Measurements from ENCODE around the gene SOD2. TPM values are rescaled to one million over a fixed set of nuclear protein-coding genes. Genes with fewer than 3 reads are reported as not detected.

Gene SOD2
- polyA plus RNA-seq, 1 donor from 2014 or later, result 137 TPM

GRCh38 chr6:159715605-159716004 is 22.6 kb upstream of the SOD2 start:
- no peaks in the 10 kb centered on the region for H3K9me2 ChIP-seq (ENCODE audit: insufficient read depth, low read length)
- H3K4me3 ChIP-seq (ENCODE audit: low read length), result no peak overlapping the region
- TF ChIP-seq SMC3 (conservative IDR thresholded peaks at IDR 0.05; ENCODE audit: poor library complexity) (no peak), MXI1 (conservative IDR thresholded peaks at IDR 0.05; ENCODE audit: poor library complexity, severe bottlenecking) (no peak), EZH2 (IDR thresholded peaks at IDR 0.05; ENCODE audit: borderline replicate concordance, insufficient read depth, low read length, poor library complexity, severe bottlenecking) (no peak), TAF1 (IDR thresholded peaks at IDR 0.05; ENCODE audit: low read depth) (no peak)
- TF ChIP-seq, protein P1, sequence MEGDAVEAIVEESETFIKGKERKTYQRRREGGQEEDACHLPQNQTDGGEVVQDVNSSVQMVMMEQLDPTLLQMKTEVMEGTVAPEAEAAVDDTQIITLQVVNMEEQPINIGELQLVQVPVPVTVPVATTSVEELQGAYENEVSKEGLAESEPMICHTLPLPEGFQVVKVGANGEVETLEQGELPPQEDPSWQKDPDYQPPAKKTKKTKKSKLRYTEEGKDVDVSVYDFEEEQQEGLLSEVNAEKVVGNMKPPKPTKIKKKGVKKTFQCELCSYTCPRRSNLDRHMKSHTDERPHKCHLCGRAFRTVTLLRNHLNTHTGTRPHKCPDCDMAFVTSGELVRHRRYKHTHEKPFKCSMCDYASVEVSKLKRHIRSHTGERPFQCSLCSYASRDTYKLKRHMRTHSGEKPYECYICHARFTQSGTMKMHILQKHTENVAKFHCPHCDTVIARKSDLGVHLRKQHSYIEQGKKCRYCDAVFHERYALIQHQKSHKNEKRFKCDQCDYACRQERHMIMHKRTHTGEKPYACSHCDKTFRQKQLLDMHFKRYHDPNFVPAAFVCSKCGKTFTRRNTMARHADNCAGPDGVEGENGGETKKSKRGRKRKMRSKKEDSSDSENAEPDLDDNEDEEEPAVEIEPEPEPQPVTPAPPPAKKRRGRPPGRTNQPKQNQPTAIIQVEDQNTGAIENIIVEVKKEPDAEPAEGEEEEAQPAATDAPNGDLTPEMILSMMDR (IDR thresholded peaks at IDR 0.05; ENCODE audit: poor library complexity, severe bottlenecking), result no peak
- H4K20me1 ChIP-seq (ENCODE audit: insufficient read depth), result no peaks in the 10 kb centered on the region
- no peak overlapping the region for H3K4me2 ChIP-seq (ENCODE audit: low read length)
- no peaks in the 10 kb centered on the region for H3F3A ChIP-seq (ENCODE audit: insufficient read depth, low read length, poor library complexity, severe bottlenecking)
- H2AFZ ChIP-seq (ENCODE audit: low read depth, low read length), result no peak overlapping the region
- H3K27me3 ChIP-seq (ENCODE audit: insufficient read depth, low read depth, low read length), result no peaks in the 10 kb centered on the region
- H3K36me3 ChIP-seq (ENCODE audit: insufficient read depth, low read length), result no peaks in the 10 kb centered on the region
- H3K79me2 ChIP-seq (replicated peaks; ENCODE audit: insufficient read depth, low read length), result peaks cover 9% of the 10 kb centered on the region
- no peak overlapping the region for H3K9ac ChIP-seq (ENCODE audit: low read length)
- no peak overlapping the region for H3K27ac ChIP-seq (ENCODE audit: low read length)
- no peaks in the 10 kb centered on the region for H3K9me3 ChIP-seq (ENCODE audit: low read length)

DNA sequence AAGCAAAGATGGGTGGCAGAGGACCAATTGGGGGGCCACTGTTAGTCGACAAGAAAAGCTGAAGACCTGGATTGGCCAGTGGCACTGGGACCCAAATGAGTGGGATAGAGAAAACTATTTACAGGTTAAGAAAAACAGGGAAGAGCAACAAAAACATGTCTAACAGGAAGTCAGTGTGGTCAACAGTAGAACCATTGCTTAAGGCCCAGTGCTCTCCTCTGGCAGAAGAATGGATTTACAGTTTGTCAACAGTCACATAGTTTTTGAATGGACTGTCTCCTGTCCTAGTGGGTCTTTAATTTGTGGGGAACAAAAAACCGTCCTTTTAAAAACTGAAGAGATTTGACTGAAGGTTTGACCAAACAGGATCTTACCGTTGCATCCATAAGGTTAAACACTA is 22.1 kb upstream of the SOD2 start:
- H3K27ac ChIP-seq (ENCODE audit: low read length), result no peak overlapping the region
- no peaks in the 10 kb centered on the region for H3K36me3 ChIP-seq (ENCODE audit: insufficient read depth, low read length)
- H3K79me2 ChIP-seq (replicated peaks; ENCODE audit: insufficient read depth, low read length), result peaks cover 5% of the 10 kb centered on the region
- no peaks in the 10 kb centered on the region for H3F3A ChIP-seq (ENCODE audit: insufficient read depth, low read length, poor library complexity, severe bottlenecking)
- no peaks in the 10 kb centered on the region for H3K27me3 ChIP-seq (ENCODE audit: insufficient read depth, low read depth, low read length)
- no peak overlapping the region for H2AFZ ChIP-seq (ENCODE audit: low read depth, low read length)
- H3K9me3 ChIP-seq (ENCODE audit: low read length), result no peaks in the 10 kb centered on the region
- H3K4me2 ChIP-seq (ENCODE audit: low read length), result no peak overlapping the region
- no peak overlapping the region for H3K4me3 ChIP-seq (ENCODE audit: low read length)
- TF ChIP-seq, protein P1 (IDR thresholded peaks at IDR 0.05; ENCODE audit: poor library complexity, severe bottlenecking), result no peak
- no peak for TF ChIP-seq EP300 (conservative IDR thresholded peaks at IDR 0.05; ENCODE audit: poor library complexity, severe bottlenecking)
- TF ChIP-seq REST (IDR thresholded peaks at IDR 0.05; ENCODE audit: borderline replicate concordance), result no peak
- no peak for TF ChIP-seq EZH2 (IDR thresholded peaks at IDR 0.05; ENCODE audit: borderline replicate concordance, insufficient read depth, low read length, poor library complexity, severe bottlenecking)
- TF ChIP-seq RAD21 (conservative IDR thresholded peaks at IDR 0.05), result no peak
- TF ChIP-seq TAF1 (IDR thresholded peaks at IDR 0.05; ENCODE audit: low read depth), result no peak
- no peak for TF ChIP-seq MXI1 (conservative IDR thresholded peaks at IDR 0.05; ENCODE audit: poor library complexity, severe bottlenecking)
- TF ChIP-seq POLR2AphosphoS5 (IDR thresholded peaks at IDR 0.05), result no peak
- TF ChIP-seq SMC3 (conservative IDR thresholded peaks at IDR 0.05; ENCODE audit: poor library complexity), result no peak
- no peaks in the 10 kb centered on the region for H3K9me2 ChIP-seq (ENCODE audit: insufficient read depth, low read length)
- no peaks in the 10 kb centered on the region for H4K20me1 ChIP-seq (ENCODE audit: insufficient read depth)
- H3K9ac ChIP-seq (ENCODE audit: low read length), result no peak overlapping the region

Data from neural cell (in vitro differentiated cells).